Activated CD4-positive, alpha-beta T cell treated with anti-CD3 and anti-CD28 coated beads, Interleukin-2, amount 50 U/mL, for 48 hours (primary cell): ENCODE data around the gene C20orf144.
"Not testable (repeated sequence)": the region's sequence is repeated elsewhere in the genome, so short reads cannot be mapped to it uniquely, and the experiment has no call there.

ENCODE experiments used
- DNase-seq, 2 experiments: peaks; one replicate each; pipeline ENCODE4 v3.0.0-alpha.2; 2020

C20orf144 gene

GRCh38 chr20:33662172-33662571 lies at the start of gene C20orf144:
Gene C20orf144, plus strand, starts transcription at chr20:33662327. Its CDS starts 19 bp downstream, at chr20:33662346.
- no peak for DNase-seq

GRCh38 chr20:33621717-33622400 lies 40.3 kb upstream of the C20orf144 start:
- no peak for DNase-seq

GRCh38 chr20:33622705-33623365 lies 39.3 kb upstream of the C20orf144 start:
- no peak for DNase-seq

GRCh38 chr20:33624399-33624798 lies 37.7 kb upstream of the C20orf144 start:
- no peak for DNase-seq

- DNase-seq = no peak
These were observed 35.9 kb upstream of the C20orf144 start for GRCh38 chr20:33626190-33626589.

- DNase-seq = no peak
These were observed 34.4 kb upstream of the C20orf144 start for GRCh38 chr20:33627577-33628216.

GRCh38 chr20:33629533-33629932 lies 32.6 kb upstream of the C20orf144 start:
- no peak for DNase-seq

GRCh38 chr20:33629979-33630378 lies 32.1 kb upstream of the C20orf144 start:
- no peak for DNase-seq

- no peak for DNase-seq
These were observed 31.6 kb upstream of the C20orf144 start for GRCh38 chr20:33630507-33630906.

GRCh38 chr20:33631910-33632309 lies 30.2 kb upstream of the C20orf144 start:
- DNase-seq = not testable (repeated sequence)

GRCh38 chr20:33635341-33635740 lies 26.8 kb upstream of the C20orf144 start:
- no peak for DNase-seq

GRCh38 chr20:33636776-33637175 lies 25.4 kb upstream of the C20orf144 start:
- no peak for DNase-seq

GRCh38 chr20:33640287-33640686 lies 21.8 kb upstream of the C20orf144 start:
- no peak for DNase-seq

GRCh38 chr20:33644313-33645071 lies 17.6 kb upstream of the C20orf144 start:
- DNase-seq = no peak

- DNase-seq = no peak
These were observed 17.1 kb upstream of the C20orf144 start for GRCh38 chr20:33645072-33645358.

- no peak for DNase-seq
These were observed 16.7 kb upstream of the C20orf144 start for GRCh38 chr20:33645396-33645795.

GRCh38 chr20:33646191-33646590 lies 15.9 kb upstream of the C20orf144 start:
- DNase-seq = no peak

GRCh38 chr20:33646959-33647602 lies 15.0 kb upstream of the C20orf144 start:
- not testable (repeated sequence) for DNase-seq

GRCh38 chr20:33647603-33648395 lies 14.3 kb upstream of the C20orf144 start:
- no peak for DNase-seq

- peak in 1 of 2 experiments; percentile 7 for DNase-seq
These were observed 13.6 kb upstream of the C20orf144 start for GRCh38 chr20:33648396-33649004.

- DNase-seq = peak in 1 of 2 experiments; percentile 9
These were observed 12.9 kb upstream of the C20orf144 start for GRCh38 chr20:33649201-33649681.
